Measurements from ENCODE around the gene TP53RK. TPM values are rescaled to one million over a fixed set of nuclear protein-coding genes. Genes with fewer than 3 reads are reported as not detected.

The TP53RK gene
- total RNA-seq, 1 experiment from 2014 or later = 12.4 TPM

- no peak overlapping the region for H3K4me3 Mint-ChIP-seq
- H3K4me1 Mint-ChIP-seq = peaks cover 31% of the 10 kb centered on the region
- ChIA-PET POLR2A (no interaction called here), CTCF (interaction anchor here (0.9 to 3.1 kb wide), 4 partner anchors 13 to 140 kb away, joined by 3 to 10 read pairs (median 4); partner anchors contain the start of gene TP53RK)
- H3K36me3 Mint-ChIP-seq = peaks cover 12% of the 10 kb centered on the region; the same call in 1 of the 2 replicates
- peaks cover 35% of the 10 kb centered on the region for H3K9me3 Mint-ChIP-seq
- no peaks in the 10 kb centered on the region for H3K27me3 Mint-ChIP-seq (ENCODE audit: low read depth)
- TF ChIP-seq SMAD4 (CRISPR knock-in tag; IDR thresholded peaks at IDR 0.05) (no peak), ZNF512 (CRISPR knock-in tag; IDR thresholded peaks at IDR 0.05; ENCODE audit: borderline replicate concordance) (no peak), ZNF232 (CRISPR knock-in tag; IDR thresholded peaks at IDR 0.05) (no peak), ZNF671 (CRISPR knock-in tag; IDR thresholded peaks at IDR 0.05) (no peak), OVOL2 (CRISPR knock-in tag; IDR thresholded peaks at IDR 0.05; ENCODE audit: borderline replicate concordance) (no peak), PRDM15 (CRISPR knock-in tag; IDR thresholded peaks at IDR 0.05) (no peak), RORB (CRISPR knock-in tag; IDR thresholded peaks at IDR 0.05) (no peak), ESRRA (CRISPR knock-in tag; IDR thresholded peaks at IDR 0.05; ENCODE audit: borderline replicate concordance) (no peak), RELA (CRISPR knock-in tag; IDR thresholded peaks at IDR 0.05; ENCODE audit: borderline replicate concordance) (no peak), NR3C1 (CRISPR knock-in tag; conservative IDR thresholded peaks at IDR 0.05; ENCODE audit: low read depth) (no peak), E2F4 (CRISPR knock-in tag; IDR thresholded peaks at IDR 0.05; ENCODE audit: borderline replicate concordance, low read depth) (no peak), FOXP4 (CRISPR knock-in tag; IDR thresholded peaks at IDR 0.05) (no peak), AR (CRISPR knock-in tag; IDR thresholded peaks at IDR 0.05) (no peak), FOXK1 (CRISPR knock-in tag; IDR thresholded peaks at IDR 0.05) (no peak), ELF4 (CRISPR knock-in tag; IDR thresholded peaks at IDR 0.05; ENCODE audit: low read depth) (no peak), EMX1 (CRISPR knock-in tag; IDR thresholded peaks at IDR 0.05) (no peak), CDX4 (CRISPR knock-in tag; IDR thresholded peaks at IDR 0.05; ENCODE audit: borderline replicate concordance) (no peak)
- DNase-seq (ENCODE audit: low spot score) (no peak), ATAC-seq (no peak)
- no peak overlapping the region for H3K27ac Mint-ChIP-seq
Measured at GRCh38 chr20:46702447-46703203, 13.4 kb upstream of the TP53RK start.
